Measurements from ENCODE around the gene LSAMP.
"Not testable (repeated sequence)": the region's sequence is repeated elsewhere in the genome, so short reads cannot be mapped to it uniquely, and the experiment has no call there.

Gene LSAMP

DNA sequence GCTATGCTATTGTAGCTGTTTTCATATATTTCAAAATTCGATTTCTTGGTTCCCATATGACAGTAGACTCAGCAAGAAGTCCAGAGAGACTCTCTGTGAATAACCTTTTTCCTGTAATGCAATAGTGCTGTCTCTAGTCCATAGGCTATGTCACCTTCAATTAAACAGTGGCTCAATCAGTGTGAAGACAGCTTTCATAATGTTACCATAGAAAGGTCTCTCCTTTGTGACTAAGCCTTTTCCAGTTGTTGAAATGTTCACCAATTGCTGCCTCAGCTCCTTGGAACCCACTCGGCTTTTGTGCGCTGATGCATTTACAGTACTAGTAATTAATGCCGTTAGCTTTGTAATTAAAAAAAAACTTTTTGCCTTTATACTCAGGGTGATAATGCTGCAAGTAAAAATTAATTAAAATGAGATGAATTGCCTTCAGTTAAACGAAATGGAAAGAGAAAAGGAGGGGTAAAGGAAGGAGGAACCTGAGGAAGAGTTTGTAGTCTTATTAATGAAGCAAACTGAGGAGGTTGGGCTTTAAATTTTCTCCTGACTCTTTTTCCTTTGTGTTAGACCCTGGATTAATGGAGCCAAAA lies 214.8 kb downstream of the LSAMP start:
- no peak for DNase-seq

- no peak for DNase-seq
These were observed 219.0 kb downstream of the LSAMP start for GRCh38 chr3:116226266-116226665.

- DNase-seq, result no peak
These were observed 228.5 kb downstream of the LSAMP start for GRCh38 chr3:116216761-116217160.

DNA sequence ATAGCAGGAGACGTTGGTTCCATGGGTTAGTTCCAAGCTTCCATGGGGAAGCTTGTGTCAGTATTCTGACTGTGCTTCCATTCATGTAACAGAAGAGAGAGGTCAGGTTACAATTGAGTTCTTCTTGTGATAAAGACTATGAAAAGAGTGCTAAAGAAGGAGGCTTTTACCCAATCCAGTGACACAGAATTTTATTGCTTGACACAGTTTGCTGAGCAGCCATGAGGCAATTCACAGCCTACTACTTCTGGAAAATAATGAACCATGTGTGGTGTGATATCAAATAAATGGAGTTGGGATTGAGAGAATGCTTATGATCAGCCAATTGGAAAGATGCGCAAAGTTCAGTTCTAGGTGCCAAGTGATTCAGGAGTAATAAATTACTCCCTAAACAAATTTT lies 233.4 kb downstream of the LSAMP start:
- no peak for DNase-seq

- DNase-seq, result not testable (repeated sequence)
These were observed 236.5 kb downstream of the LSAMP start for GRCh38 chr3:116208830-116209229.

DNA sequence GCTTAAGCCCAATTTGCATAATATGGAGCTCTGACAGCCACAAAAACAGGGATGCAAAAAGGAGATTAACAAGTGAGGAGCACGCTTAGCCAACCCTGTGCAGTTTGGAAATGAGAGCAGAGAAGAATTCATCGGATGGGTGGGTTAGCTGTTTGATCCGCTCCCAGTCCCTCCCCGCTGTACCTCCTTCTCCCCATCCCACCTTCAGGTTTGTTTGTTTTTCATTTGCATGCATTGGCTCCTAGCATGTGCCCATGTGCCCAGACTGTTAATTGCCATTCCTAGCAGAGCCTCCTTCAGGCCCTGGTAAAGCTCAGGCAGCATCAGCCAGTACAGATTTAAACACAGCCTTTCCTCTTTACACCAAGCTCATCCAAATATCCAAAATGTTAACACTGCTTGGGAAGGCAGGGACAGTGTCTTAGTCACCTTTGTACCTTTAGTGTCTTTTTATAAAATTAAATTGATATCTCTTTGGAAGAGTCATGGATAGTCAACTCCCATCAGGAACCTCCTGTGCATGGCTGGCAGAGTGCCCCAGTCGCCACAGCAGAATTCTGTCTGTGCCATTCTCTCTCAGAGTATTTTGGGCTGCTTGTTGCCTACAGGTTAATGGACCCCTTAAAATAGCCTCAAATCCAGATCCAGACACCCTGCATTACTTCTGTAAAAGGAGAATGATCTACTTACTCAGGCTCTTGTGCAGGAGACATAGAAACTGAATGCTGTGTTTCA lies 244.2 kb downstream of the LSAMP start:
- no peak for DNase-seq

- DNase-seq, result no peak
These were observed 246.2 kb downstream of the LSAMP start for GRCh38 chr3:116199063-116199462.

GRCh38 chr3:116198087-116198486 lies 247.2 kb downstream of the LSAMP start:
- DNase-seq, result no peak

GRCh38 chr3:116192464-116192863 lies 252.8 kb downstream of the LSAMP start:
- DNase-seq, result no peak

DNA sequence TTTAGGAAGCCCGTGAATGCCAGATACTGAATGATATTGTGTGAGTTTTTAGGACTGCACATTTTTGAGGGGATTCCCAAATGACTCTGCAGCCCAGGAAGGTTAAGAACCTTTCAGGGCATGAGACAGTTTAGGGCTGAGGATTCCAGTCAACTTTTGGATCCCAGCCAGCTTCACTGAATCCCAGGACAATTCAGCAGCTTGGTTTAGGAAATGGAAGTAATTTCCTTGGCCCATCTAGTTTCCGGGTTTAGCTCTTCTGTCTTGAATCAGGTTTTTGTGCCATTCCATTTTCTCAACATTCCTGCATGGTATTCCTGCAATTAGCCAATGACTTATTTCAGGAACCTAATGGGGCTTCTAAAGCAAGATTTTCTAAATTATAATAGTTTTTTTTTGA lies 253.9 kb downstream of the LSAMP start:
- DNase-seq, result no peak

DNA sequence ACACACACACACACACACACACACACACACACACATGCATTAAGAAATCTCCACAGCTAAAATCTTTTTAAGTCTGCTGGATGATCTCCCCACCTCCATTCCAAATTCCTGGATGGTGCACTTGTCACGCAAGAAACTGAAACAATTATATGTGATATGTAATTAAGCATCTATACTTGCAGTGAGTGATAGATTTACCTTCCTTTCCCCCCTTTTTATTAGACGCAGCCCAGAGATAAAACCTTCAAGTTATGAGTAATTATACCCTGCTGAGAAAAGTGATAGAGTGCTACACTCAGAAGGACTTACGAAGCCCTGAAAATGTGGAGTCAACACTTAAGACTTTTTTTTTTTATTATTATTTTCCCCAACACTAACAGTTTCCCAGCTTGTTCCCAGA lies 255.2 kb downstream of the LSAMP start:
- no peak for DNase-seq

- no peak for DNase-seq
These were observed 257.0 kb downstream of the LSAMP start for GRCh38 chr3:116188231-116188785.

- no peak for DNase-seq
These were observed 259.2 kb downstream of the LSAMP start for GRCh38 chr3:116186049-116186448.

GRCh38 chr3:116181159-116181558 lies 264.1 kb downstream of the LSAMP start:
- DNase-seq, result no peak

- DNase-seq, result no peak
These were observed 266.2 kb downstream of the LSAMP start for GRCh38 chr3:116179091-116179490.

- DNase-seq, result no peak
These were observed 268.2 kb downstream of the LSAMP start for GRCh38 chr3:116176974-116177555.

GRCh38 chr3:116166121-116166520 lies 279.2 kb downstream of the LSAMP start:
- DNase-seq, result no peak

- DNase-seq, result no peak
These were observed 279.6 kb downstream of the LSAMP start for GRCh38 chr3:116165641-116166040.

DNA sequence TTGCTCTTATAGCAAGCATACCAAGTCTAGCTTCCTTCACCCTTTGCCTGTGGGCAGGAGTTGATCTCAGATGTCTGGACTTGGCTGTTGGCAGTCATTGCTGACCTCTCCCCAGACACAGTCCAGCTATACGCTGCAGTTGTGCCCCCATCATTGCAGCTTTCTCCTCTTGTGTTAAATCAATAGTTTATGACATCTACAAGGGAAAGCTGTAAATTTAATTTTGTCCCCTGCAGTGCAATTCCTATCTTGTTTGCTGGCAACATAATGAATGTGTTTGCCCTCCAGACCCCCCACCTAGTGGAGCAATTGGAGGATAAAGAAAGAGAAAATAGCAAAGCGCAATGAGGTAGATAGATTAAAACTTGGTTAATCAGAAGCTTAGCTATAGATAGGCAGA lies 280.2 kb downstream of the LSAMP start:
- DNase-seq, result no peak

GRCh38 chr3:116164039-116164438 lies 281.2 kb downstream of the LSAMP start:
- DNase-seq, result no peak

- DNase-seq, result no peak
These were observed 283.4 kb downstream of the LSAMP start for GRCh38 chr3:116161575-116162525.

GRCh38 chr3:116160594-116160993 lies 284.7 kb downstream of the LSAMP start:
- no peak for DNase-seq

GRCh38 chr3:116155841-116156240 lies 289.4 kb downstream of the LSAMP start:
- no peak for DNase-seq

Measured in CD4-positive, alpha-beta T cell treated with Interleukin-6 for 4 hours (primary cell).